GM12872 (cell line): Measurements from ENCODE around the gene OR6K6.

Experiments used
- CTCF ChIP-seq: IDR thresholded peaks from 3 replicates; pipeline ENCODE4 v1.5.1; 2011; ENCODE audit warnings: low read depth, mild to moderate bottlenecking, low read length, moderate library complexity; ENCODE audit not compliant: insufficient read depth

The OR6K6 gene

GRCh38 chr1:158752155-158752712 lies 2.3 kb upstream of the OR6K6 start:
- TF ChIP-seq CTCF: no peak

GRCh38 chr1:158771950-158772866 lies 17.7 kb downstream of the OR6K6 start, which contains the start of gene OR6N1:
Gene OR6N1 (minus strand): TSS chr1:158772195. CDS start chr1:158766682, 5,513 bp downstream.
- TF ChIP-seq CTCF: no peak

- TF ChIP-seq CTCF: no peak
Observed at GRCh38 chr1:158781104-158781503, 26.6 kb downstream of the OR6K6 start, which contains the start of gene OR6N2. Gene OR6N2 (minus strand): TSS chr1:158781204. CDS start chr1:158777635, 3,569 bp downstream.

- peak; percentile 63 for TF ChIP-seq CTCF
Observed at GRCh38 chr1:158793604-158794003, 39.1 kb downstream of the OR6K6 start.

- TF ChIP-seq CTCF: no peak
Observed at GRCh38 chr1:158794247-158794646, 39.7 kb downstream of the OR6K6 start.

GRCh38 chr1:158798531-158798930 lies 44.0 kb downstream of the OR6K6 start:
- TF ChIP-seq CTCF: no peak; the same call in 2 of the 3 replicates

- TF ChIP-seq CTCF: no peak
Observed at GRCh38 chr1:158799689-158800088, 45.2 kb downstream of the OR6K6 start.
